HG03097 (cell line): ENCODE results near the gene ANAPC4.
"Not testable (repeated sequence)": the region's sequence is repeated elsewhere in the genome, so short reads cannot be mapped to it uniquely, and the experiment has no call there.

Experiments
- ATAC-seq: cut with Tn5 transposase; IDR thresholded peaks from one replicate; pipeline ENCODE4 v1.9.1; 2021; ENCODE audit not compliant: unreplicated experiment, low FRiP score

Gene ANAPC4

DNA sequence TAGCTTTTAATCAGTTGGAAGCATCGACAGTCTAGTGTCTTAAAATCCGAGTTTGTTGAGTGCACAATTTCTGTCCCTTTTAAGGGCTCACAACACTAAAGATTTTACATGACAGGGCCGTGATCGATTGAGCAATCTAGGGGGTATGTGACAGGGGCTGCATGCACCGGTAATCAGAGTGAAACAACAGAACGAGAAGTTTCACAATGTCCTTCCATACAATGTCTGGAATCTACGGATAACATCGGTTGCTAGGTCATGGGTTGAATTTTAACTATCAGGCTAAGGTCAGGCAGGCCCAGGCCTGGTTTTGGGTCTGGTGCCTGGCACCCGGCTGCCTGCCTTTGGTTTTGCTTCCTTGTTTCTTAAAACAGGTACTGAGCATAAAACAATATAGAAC lies 4.5 kb upstream of the ANAPC4 start:
- ATAC-seq = not testable (repeated sequence)

DNA sequence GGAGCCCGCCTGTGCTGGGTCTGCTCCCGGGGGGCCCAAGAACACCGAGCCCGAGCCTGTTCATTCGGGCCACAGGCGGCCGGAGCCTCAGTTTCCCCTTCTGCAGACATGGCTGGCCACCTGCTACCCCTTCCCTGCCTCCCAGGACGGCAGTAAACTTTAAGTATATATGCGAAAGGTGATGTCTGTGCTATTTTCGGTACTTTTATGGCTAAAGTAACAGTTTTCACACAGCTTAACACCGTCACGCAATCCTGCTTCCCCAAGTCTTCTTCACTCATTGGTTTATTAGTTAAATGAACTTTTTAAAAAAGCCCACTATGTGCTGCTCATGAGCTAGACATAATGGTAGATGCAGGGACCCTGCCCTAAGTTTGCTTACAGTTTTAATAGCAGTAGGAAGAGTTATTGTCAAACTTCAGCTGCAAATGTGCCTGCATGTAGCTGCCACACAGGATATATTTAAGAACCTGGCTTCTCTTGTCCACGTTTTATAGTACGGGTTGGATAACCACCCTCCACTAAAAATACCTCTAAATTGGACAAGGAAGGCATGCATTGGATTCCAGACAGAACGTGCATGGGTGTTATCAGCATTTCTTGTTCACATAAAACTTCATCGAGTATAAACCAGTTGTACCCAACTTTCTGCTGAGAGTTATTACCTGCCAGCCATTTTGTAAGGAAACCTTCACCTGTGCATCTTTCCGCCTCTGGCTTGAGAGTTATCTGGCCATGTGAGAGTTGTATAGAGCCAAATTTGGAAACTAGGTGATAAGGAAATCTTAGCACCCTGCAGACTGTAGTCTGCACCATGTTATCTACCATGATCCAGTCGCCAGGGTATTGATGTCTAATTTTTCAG lies 741 bp downstream of the ANAPC4 start:
- peak; percentile 9 for ATAC-seq

DNA sequence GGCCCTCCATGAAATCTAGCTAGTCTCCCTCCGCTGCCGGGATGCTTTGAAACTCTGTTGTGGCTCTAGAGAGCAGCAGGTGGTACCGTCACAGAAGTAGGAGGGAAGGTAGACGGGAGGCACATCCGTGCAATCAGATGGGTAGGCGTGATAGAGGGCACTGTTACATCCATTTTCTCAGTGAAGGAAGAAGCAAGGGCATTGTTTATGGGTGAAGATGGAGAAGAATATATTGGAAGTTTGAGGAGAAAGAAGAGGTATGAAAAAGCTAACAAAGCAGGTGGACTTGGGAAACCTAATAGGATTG lies 1.3 kb downstream of the ANAPC4 start:
- no peak for ATAC-seq

DNA sequence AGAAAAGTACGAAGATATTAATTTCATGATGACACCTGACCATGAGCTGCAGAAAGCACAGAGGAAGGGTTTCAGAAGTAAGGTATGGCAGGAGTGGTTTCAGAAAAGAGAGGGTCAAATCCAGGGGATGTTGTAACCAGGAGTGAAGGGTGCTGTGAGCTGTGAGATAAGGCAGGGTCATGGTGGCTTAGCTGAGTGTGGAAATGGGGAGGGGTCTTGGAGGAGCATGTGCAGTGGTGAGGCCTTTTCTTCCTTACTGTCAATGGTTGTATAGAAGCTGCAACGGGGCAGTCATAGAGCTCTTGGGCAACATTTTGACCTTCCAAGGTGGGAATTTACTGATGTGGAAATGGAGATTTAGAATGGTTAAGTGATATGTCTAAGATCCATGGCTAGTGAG lies 2.5 kb downstream of the ANAPC4 start:
- no peak for ATAC-seq

DNA sequence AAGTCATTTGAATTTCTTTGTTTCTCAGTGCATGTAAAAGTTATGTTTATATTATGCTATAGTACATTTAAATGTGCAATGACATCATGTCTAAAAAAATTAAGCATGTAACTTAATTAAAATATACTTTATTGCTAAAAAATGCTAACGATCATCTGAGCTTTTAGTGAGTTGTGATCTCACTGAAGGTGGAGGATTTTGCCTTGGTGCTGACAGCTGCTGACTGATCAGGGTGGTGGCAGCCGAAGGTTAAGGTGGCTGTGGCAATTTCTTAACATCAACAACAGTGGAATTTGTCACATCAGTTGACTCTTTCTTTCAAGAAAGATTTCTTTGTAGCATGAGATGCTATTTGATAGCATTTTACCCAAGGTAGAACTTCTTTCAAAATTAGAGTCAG lies 6.6 kb downstream of the ANAPC4 start:
- ATAC-seq = no peak

DNA sequence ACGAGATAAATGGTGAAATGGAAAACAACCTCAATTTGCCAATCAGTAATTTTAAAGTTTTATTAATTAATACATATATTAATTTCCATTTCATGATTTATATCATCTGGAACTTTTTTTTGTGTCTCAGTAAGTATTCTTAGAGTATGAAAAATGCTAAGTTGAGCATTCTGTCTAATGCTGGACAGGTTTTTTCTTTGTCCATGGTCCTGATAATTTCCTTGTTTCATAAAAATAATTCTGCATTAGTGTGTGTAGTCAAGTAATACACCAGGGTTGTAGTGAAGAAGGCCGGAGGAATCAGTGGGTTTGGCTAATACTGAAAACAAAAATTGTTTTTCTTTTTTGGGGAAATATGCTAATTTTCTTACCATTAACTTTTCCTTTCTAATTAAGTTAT lies 9.9 kb downstream of the ANAPC4 start:
- ATAC-seq = no peak

DNA sequence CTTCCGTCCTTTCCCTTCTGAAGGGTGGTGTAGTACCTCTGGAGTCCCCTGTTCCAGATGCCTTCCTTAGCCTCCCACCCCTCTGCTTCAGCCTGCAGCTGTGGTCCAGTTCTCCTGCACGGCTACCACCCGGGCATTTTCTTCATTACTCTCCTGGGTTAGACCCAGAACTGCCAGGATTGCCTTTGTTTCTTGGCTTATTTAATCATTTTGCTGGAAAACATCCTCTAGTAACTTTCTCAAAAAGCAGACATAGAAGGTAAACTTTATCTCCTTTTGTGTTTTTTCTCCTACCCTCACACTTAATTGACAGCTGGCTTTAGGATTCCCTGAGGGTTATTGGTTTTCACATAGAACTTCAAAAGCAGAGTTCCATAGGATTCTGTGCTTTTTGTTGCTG lies 20.2 kb downstream of the ANAPC4 start:
- no peak for ATAC-seq

- ATAC-seq = no peak
Measured at GRCh38 chr4:25399510-25399909, 22.4 kb downstream of the ANAPC4 start.

DNA sequence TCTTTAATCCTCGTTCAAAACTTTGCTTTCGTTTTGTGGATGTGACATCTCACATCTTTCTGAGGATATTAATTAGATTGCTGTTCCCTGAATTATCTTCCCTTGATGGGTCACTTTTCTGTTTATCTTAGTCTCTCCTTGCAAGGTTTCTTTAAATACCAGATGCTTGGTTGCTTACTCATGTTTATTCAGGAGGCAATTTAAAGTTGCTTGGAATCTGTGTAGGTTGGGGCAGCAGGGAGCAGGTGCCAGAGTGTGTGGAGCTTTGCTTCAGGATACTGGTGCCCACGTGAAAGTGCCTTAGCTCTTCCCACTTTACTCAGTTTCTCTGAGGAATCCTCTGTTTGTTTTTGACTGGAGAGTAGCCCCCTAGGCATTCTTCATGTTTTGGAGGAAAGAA lies 24.0 kb downstream of the ANAPC4 start:
- no peak for ATAC-seq

GRCh38 chr4:25402521-25402920 lies 25.5 kb downstream of the ANAPC4 start:
- no peak for ATAC-seq

DNA sequence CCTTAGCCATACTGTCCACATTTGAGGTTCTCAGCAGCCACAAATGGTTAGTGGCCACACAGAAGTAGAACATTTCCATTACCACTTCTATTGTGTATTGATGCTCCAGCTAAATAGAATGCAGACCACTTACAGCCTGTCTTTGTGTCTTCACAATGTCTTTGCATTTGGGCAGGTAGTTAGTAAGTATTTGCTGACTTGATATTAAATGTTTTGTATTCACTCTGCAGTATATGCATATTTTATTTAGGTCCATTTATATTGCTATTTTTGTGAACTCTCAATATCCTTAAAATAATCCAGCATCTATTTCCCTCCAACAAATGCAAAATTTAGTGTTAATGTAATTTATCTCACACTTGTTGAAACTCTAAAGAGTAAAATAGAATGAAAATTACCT lies 26.6 kb downstream of the ANAPC4 start:
- ATAC-seq = no peak

DNA sequence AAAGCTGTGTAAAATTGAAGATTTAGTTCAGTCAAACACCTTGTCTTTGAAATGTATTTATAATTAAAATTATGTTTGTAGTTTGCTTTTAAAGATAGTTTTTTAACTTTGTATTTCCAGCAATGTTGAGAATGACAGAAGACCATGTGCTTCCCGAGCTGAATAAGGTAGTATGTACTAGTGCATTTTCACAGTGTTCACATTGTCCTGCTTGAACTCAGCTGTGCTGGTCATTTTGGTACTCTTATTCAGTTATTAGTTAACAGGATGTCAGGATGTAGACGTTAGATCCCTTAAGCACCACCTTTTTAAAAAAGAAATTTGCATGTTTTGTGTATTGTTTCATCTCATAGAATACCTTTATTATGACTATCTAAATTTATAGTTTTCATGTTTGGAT lies 28.4 kb downstream of the ANAPC4 start:
- no peak for ATAC-seq

DNA sequence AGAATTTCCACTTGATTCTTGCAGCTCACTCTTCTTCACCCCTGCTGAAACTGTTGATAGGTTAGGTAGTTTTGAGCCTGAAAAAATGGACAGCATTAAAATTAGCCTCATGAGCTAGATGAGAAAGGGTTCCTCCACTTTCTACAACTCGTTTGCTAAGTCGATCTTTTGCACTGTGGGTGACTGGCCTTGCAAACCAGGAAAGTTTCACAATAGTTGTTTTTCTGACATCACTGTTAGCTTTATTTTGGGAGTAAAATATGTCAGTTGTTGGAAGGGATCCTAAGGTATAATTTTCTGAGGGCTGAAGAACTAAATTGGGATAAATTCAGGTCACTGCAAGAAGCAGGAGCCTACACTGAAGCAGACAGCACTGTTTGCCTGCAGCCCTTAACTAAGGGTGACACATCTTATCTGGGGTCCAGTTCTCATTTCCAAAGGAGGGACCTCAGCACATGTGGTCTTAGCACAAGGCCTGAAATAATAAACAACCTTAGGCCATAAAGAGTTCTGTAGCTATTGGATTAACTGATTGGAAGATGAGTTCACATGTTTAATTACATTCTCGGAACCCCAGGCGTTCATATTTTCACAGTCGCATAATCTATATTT lies 29.1 kb downstream of the ANAPC4 start:
- no peak for ATAC-seq

DNA sequence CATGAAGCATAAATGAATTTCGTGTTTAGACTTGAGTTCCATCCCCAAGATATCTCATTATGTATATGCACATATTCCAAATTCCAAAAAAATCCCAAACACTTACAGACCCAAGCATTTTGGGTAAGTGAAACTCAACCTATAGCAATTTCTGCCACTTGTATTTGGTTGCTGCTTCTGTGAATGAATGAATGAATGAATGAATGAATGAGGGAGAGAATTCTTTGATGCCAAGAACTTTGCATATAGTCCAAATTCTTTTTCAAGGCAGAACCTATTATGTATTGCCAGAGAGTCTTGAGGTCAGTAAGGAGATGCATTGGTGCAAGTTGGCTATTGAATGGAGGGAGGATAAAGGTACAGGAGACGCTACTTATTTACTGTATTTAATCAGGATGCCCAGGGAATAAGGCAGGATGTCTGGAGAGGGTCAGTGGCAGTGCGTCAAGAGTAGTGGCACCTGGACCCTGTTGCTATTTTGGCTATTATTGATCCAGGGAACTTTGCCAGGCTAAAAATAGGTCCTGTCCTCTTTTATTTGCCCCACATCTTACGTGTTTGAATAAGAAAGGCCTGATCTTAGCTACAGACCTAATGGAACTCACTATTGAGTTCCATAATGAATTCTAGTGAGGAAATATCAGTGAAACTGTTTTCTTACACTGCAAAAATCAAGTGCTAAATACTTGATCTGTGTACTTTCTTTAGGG lies 33.9 kb downstream of the ANAPC4 start:
- ATAC-seq = no peak

DNA sequence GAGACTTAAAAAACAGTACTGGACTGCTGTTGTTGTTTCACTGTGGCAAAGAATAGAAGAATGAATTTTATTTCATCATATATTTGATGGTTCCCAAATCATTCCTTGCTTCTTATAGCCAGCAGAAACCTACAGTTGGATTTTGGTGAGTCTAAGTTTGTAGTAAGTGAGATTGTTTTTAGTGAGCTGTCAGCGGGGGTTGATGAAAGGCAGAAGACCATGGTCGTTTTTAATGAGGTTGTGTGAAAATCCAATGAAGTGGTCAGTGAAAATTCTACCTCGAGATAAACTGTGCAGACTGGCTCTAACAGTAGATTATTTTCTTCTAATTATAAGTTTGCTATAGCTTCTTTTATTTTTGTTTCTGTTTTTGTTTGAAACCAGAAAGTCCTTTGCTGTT lies 36.2 kb downstream of the ANAPC4 start:
- no peak for ATAC-seq

DNA sequence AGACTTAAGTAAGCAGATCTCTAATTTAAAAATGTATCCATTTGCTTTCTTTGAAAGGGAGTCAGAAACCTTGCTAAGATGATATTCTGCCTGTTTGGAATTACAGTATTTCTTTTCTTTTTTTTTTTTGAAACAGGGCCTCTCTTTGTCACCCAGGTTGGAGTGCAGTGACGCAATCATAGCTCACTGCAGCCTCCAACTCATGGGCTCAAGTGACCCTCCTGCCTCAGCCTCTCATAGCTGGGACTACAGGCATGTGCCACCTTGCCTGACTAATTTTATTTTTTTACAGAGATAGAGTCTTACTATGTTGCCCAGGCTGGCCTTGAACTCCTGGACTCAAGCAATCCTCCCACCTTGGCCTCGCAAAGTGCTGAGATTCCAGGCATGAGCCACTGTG lies 40.0 kb downstream of the ANAPC4 start:
- no peak for ATAC-seq

GRCh38 chr4:25420931-25421330 lies 43.9 kb downstream of the ANAPC4 start:
- no peak for ATAC-seq

- ATAC-seq = no peak
Measured at GRCh38 chr4:25421816-25422525, 44.9 kb downstream of the ANAPC4 start.

GRCh38 chr4:25423548-25423947 lies 46.5 kb downstream of the ANAPC4 start:
- no peak for ATAC-seq

GRCh38 chr4:25424539-25425228 lies 47.6 kb downstream of the ANAPC4 start:
- no peak for ATAC-seq

- ATAC-seq = no peak
Measured at GRCh38 chr4:25425361-25425760, 48.3 kb downstream of the ANAPC4 start.
